Fibroblast of lung (primary cell): Measurements from ENCODE around the gene PDLIM5. TPM values are rescaled to one million over a fixed set of nuclear protein-coding genes. Genes with fewer than 3 reads are reported as not detected.
"Not testable (repeated sequence)": the region's sequence is repeated elsewhere in the genome, so short reads cannot be mapped to it uniquely, and the experiment has no call there.

ENCODE experiments used
- DNase-seq, 2 donors: peaks; one replicate each; pipeline versions ENCODE4 v3.0.0 to v3.0.0-alpha.2; 2010; ENCODE audit warnings: low read depth in 2 of 2
- H2AFZ ChIP-seq: 2 replicates; pipeline ENCODE4 v1.5.1; 2012; ENCODE audit warnings: low read length, control low read depth, inconsistent platforms
- H3K27ac ChIP-seq: 2 replicates; pipeline ENCODE4 v1.5.1; 2011; ENCODE audit warnings: low read length, control low read depth; ENCODE audit not compliant: insufficient read depth
- H3K27me3 ChIP-seq: 2 replicates; pipeline ENCODE4 v1.5.1; 2011; ENCODE audit warnings: mild to moderate bottlenecking, low read length; ENCODE audit not compliant: control insufficient read depth, insufficient read depth
- H3K36me3 ChIP-seq: 2 replicates; pipeline ENCODE4 v1.5.1; 2011; ENCODE audit warnings: low read length; ENCODE audit not compliant: control insufficient read depth, insufficient read depth
- H3K4me1 ChIP-seq: 2 replicates; pipeline ENCODE4 v1.5.1; 2011; ENCODE audit warnings: low read length; ENCODE audit not compliant: control insufficient read depth, insufficient read depth; ENCODE audit errors: extremely low read depth
- H3K4me2 ChIP-seq: 2 replicates; pipeline ENCODE4 v1.5.1; 2011; ENCODE audit warnings: low read length, control low read depth; ENCODE audit not compliant: insufficient read depth; ENCODE audit errors: extremely low read depth
- H3K4me3 ChIP-seq, 4 experiments: fragments of 200-600 bp in 1 of 4; sonication (generic) in 1 of 4; replicated peaks in 1 of 4; 2 replicates each; pipeline ENCODE4 v1.5.1; 2011 to 2016; ENCODE audit warnings: low read length in 4 of 4, low read depth in 3 of 4, mild to moderate bottlenecking in 3 of 4, control low read depth in 2 of 4, inconsistent platforms in 1 of 4, mixed read lengths in 1 of 4; ENCODE audit not compliant: insufficient read depth in 1 of 4; ENCODE audit errors: control extremely low read depth in 1 of 4
- H3K79me2 ChIP-seq: 2 replicates; pipeline ENCODE4 v1.5.1; 2012; ENCODE audit warnings: mild to moderate bottlenecking, low read length, inconsistent platforms; ENCODE audit not compliant: control insufficient read depth, insufficient read depth
- H3K9ac ChIP-seq: 2 replicates; pipeline ENCODE4 v1.5.1; 2011; ENCODE audit warnings: mild to moderate bottlenecking, low read length, control low read depth; ENCODE audit not compliant: insufficient read depth
- H3K9me3 ChIP-seq: 2 replicates; pipeline ENCODE4 v1.5.1; 2012; ENCODE audit warnings: low read depth, low read length; ENCODE audit not compliant: control insufficient read depth, insufficient read depth
- H4K20me1 ChIP-seq: 2 replicates; pipeline ENCODE4 v1.5.1; 2011; ENCODE audit warnings: low read length; ENCODE audit not compliant: control insufficient read depth, insufficient read depth; ENCODE audit errors: extremely low read depth
- EZH2 ChIP-seq: IDR thresholded peaks from 2 replicates; pipeline ENCODE4 v1.5.1; 2012; ENCODE audit warnings: low read length, control low read depth, mild to moderate bottlenecking; ENCODE audit errors: missing control alignments
- polyA plus RNA-seq, 2 donors: library from polyadenylated mRNA; depleted of rRNA in 1 of 2; stranded (reverse) in 1 of 2; unstranded in 1 of 2; fragments of >200 nt; gene quantifications; 2 replicates each; pipeline ENCODE4 v1.2.1, GENCODE V29; 2011 to 2012; ENCODE audit warnings: missing spikeins in 1 of 2
- total RNA-seq: library from RNA; depleted of rRNA; stranded (reverse); fragments of >200 nt; gene quantifications from 2 replicates; pipeline ENCODE4 v1.2.1, GENCODE V29; 2014
- TF ChIP-seq, protein P1 (sequence below), 2 donors: IDR thresholded peaks in 1 of 2; conservative IDR thresholded peaks in 1 of 2; 1 replicate in 1 of 2; 2 replicates in 1 of 2; pipeline ENCODE4 v1.5.1; 2011 to 2012; ENCODE audit warnings: low read length in 2 of 2, control low read depth in 1 of 2, inconsistent platforms in 1 of 2, low read depth in 1 of 2, mild to moderate bottlenecking in 1 of 2

The PDLIM5 gene
- total and polyA plus RNA-seq, 2 donors (not counting 1 experiment from before 2014, with no cell fraction given) = 28.4 to 113 TPM

DNA sequence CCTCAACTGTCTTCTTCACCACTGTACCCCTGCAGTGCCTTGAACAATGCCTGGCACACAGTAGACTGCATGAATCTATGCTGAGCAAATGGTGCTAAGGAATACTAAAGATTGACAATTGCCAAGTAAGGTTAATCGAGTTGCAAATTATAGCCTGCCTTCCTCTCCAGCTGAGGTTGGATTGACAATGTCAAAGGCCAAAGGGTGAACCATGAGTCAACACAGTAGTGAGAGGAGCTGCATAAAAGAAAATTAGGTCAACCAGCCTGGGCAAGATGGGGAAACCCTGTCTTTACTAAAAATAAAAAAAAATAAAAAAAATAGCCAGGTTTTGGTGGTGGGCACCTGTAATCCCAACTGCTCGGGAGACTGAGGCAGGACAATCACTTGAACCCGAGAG, 208.9 kb downstream of the PDLIM5 start:
- DNase-seq = no peak
- Histone ChIP-seq H3K9me3 (no peaks in the 10 kb centered on the region), H3K4me1 (no peaks in the 10 kb centered on the region), H3K9ac (no peak overlapping the region), H3K4me2 (no peak overlapping the region), H2AFZ (no peak overlapping the region), H3K27ac (no peak overlapping the region), H3K4me3 (no peak overlapping the region), H3K36me3 (no peaks in the 10 kb centered on the region), H4K20me1 (no peaks in the 10 kb centered on the region), H3K79me2 (no peaks in the 10 kb centered on the region), H3K27me3 (no peaks in the 10 kb centered on the region)
- no peak for TF ChIP-seq EZH2
- TF ChIP-seq, protein P1, sequence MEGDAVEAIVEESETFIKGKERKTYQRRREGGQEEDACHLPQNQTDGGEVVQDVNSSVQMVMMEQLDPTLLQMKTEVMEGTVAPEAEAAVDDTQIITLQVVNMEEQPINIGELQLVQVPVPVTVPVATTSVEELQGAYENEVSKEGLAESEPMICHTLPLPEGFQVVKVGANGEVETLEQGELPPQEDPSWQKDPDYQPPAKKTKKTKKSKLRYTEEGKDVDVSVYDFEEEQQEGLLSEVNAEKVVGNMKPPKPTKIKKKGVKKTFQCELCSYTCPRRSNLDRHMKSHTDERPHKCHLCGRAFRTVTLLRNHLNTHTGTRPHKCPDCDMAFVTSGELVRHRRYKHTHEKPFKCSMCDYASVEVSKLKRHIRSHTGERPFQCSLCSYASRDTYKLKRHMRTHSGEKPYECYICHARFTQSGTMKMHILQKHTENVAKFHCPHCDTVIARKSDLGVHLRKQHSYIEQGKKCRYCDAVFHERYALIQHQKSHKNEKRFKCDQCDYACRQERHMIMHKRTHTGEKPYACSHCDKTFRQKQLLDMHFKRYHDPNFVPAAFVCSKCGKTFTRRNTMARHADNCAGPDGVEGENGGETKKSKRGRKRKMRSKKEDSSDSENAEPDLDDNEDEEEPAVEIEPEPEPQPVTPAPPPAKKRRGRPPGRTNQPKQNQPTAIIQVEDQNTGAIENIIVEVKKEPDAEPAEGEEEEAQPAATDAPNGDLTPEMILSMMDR (conservative IDR thresholded peaks at IDR 0.05 in 1 of 2, IDR thresholded peaks at IDR 0.05 in 1 of 2; ENCODE audit: low read depth in 1 of 2, low read length in 2 of 2) = no peak

DNA sequence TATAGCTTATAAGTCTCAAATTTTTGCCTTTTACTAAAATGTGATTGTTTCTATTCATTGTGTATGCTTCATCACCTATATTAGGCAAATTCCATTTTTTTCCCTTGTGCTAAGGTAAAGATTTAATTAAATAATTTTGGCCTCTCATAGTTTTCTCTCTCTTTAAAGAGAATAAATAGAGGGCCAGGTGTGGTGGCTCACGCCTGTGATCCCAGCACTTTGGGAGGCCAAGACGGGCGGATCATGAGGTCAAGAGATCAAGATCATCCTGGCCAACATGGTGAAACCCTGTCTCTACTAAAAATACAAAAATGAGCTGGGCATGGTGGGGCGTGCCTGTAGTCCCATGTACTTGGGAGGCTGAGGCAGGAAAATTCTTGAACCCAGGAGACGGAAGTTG, 213.3 kb downstream of the PDLIM5 start:
- not testable (repeated sequence) for H3K4me3 ChIP-seq, H3K27me3 ChIP-seq, H3K4me2 ChIP-seq, H3K9ac ChIP-seq, H2AFZ ChIP-seq, H3K4me1 ChIP-seq, H4K20me1 ChIP-seq, H3K36me3 ChIP-seq, H3K79me2 ChIP-seq, DNase-seq, H3K27ac ChIP-seq, H3K9me3 ChIP-seq

DNA sequence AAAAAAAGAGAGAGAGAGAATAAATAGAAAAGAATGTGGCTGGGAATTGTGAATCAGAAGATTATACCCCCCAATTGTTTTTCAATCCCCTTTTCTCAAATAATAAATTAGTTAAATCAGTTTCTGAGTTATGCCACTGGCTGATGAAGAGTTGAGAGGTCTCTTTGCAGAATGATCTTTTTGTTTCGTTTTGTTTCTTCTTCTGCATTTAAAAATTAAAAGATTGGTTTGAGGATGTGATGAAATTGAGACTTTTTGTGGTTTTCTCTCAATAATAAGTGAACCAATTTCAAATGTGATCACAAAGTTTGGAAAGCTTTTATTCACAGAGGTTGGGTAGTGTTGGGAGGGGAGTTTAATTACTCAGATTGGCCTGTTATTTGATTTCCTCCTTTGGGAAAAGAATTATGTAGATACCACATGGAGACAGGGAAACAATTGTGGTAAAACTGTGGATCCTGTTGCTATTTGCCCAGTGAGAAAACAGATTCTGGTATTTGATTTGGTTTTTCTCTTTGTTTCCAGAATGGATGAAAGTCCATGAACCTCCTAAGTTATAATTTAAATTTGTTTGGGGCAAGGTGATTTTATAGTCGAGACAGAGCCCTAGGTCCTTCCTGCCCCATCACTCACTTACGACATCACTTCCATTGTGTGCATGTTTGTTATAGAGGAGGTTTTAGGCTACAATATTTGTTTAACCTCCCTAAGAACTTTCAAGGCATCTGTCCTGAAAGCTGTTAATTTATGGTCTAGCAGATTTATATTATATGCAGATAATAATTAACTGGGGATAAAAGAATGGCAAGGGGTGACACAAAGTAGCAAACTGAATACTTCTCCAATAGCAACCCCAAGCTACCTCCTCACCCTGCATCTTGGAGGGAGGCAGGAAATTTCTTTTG, 214.0 kb downstream of the PDLIM5 start:
- H3K27ac ChIP-seq = no peak overlapping the region
- no peak for DNase-seq
- no peak overlapping the region for H3K9ac ChIP-seq
- no peaks in the 10 kb centered on the region for H3K36me3 ChIP-seq
- H3K4me3 ChIP-seq = no peak overlapping the region
- no peak for TF ChIP-seq EZH2
- TF ChIP-seq, protein P1 (conservative IDR thresholded peaks at IDR 0.05 in 1 of 2, IDR thresholded peaks at IDR 0.05 in 1 of 2; ENCODE audit: low read depth in 1 of 2, low read length in 2 of 2) = no peak
- no peaks in the 10 kb centered on the region for H3K9me3 ChIP-seq
- H3K27me3 ChIP-seq = no peaks in the 10 kb centered on the region
- H3K79me2 ChIP-seq = no peaks in the 10 kb centered on the region
- H3K4me1 ChIP-seq = no peaks in the 10 kb centered on the region
- H4K20me1 ChIP-seq = no peaks in the 10 kb centered on the region
- H2AFZ ChIP-seq = no peak overlapping the region
- no peak overlapping the region for H3K4me2 ChIP-seq
